Raji (cell line): ENCODE data around the gene RBPMS2.

Experiments used
- POLR2A ChIP-seq: IDR thresholded peaks from 2 replicates; pipeline ENCODE4 v1.6.1; 2011; ENCODE audit warnings: low read depth, low read length, control low read depth; ENCODE audit not compliant: insufficient read depth

Gene RBPMS2

DNA sequence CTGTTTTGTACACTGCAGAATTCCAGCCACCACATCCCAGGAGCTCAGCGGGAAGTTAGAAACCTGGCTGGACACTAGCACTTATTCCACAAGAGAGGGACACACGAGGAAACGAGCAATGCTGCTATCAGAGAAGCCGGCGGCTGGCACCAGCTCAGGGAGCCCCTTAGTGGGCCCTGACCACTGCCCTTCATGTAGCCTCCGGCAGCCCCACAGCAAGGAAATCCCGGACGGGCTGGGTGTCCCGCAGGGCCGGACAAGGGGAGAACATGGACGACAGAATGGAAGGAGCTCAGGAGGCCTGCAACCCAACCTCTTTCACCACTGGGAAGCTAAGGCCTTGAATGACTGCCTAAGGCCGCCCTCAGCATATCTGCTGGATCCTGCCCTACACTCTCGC, 32.5 kb downstream of the RBPMS2 start:
- TF ChIP-seq POLR2A = no peak

DNA sequence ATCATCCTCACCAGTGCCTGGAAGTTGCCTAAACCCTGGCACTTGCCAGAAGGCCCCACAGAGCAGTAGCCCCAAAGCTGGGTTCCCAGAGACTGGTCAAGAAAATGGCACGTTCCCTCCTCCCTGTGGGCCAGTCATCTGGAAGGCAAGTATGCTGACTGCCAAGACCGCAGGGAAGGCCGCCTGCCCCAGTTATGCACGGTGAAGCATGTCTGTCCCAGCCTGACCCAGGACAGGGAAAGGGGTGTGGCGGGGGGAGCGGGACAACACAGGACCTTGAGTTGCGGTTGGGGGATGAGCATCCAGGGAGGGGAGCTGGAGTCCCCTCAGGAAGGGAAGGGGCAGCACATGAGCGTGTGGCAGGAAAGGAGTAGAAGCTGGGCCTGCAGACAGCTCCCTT, 33.0 kb downstream of the RBPMS2 start:
- TF ChIP-seq POLR2A = no peak

DNA sequence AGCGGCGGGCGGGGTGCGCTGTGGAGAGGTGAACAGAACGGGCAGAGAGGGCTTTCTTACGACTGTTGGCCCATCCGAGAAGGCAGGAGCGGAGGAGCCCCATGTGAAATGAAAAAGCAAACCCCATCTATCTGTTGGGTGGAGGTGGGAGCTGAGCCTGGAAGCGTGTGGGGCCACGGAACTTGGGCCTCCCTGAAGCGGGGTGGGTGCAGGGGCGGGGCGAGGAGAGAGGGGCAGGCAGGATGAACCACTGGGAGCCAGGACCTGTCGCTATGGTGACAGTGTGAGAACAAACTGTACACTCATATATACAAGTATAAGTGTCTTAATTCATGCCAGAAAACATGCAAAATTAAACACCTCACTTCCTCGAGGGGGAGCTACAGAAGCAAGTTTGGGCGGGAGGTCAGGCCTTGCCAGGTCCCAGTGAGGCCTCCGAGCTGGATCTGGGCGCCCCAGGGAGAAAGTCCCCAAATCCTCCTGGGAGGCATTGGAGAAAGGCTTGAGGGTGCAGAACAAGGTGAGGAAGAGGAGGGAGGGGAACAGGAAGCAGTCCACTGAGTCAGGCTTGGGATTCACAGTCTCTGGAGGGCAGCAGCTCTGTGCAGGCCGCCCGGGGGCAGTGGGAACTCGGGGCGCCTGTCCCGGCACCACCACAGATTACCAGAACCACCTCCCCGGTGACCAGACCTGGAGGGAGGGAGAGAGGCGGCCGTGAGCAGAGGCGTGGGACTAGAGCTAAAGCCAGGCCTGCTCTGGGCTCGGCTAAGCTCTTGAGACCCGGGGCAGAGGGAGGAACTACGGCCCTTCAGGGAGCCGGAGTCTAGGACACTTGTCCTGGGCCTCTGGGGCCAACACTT, 34.8 kb downstream of the RBPMS2 start:
- TF ChIP-seq POLR2A = no peak

DNA sequence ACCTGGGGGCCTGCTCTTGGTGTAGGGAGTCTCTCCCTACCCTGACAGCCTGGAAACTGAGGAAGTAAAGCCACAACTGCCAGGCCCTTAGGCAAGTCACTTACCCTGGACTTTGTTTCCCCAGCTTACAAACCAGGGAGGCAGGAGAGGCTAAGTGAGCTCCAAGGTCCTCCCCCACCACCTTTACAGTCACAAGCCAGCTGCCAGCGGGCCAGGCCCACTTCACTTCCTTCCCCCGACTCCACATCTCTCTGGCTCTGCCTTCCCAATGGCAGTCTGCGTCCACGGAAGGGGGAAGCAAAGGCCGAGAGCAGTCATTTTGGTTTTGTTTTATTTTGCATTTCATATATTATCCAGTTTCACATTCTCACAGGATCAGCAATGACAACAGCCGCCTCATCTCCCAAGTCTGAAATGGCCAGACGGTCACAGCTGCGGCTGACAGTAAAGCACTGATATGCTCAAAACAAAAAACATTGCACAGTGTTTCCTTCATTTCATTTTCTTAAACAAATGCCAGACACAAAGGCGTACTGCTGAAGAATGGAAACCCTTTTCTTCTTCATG, 35.7 kb downstream of the RBPMS2 start:
- no peak for TF ChIP-seq POLR2A

DNA sequence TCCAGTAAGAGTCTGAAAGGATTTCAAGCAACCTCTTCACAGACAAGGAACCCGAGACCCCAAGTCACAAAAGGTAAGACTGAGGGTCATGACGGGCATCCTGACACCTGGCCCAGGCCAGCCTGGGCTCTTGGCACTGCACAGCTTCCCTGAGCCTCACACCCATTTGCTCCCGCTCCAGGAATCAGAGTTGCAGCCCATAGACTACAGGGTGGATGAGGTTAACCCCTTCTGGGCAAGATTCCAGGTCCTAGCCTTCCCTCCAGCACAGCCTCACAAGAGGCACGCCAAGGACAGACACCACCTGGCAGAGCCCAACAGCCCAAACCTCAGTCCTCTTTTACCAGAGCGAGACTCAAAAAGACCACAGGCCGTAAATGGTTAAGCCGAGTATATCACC, 36.2 kb downstream of the RBPMS2 start:
- TF ChIP-seq POLR2A = no peak

DNA sequence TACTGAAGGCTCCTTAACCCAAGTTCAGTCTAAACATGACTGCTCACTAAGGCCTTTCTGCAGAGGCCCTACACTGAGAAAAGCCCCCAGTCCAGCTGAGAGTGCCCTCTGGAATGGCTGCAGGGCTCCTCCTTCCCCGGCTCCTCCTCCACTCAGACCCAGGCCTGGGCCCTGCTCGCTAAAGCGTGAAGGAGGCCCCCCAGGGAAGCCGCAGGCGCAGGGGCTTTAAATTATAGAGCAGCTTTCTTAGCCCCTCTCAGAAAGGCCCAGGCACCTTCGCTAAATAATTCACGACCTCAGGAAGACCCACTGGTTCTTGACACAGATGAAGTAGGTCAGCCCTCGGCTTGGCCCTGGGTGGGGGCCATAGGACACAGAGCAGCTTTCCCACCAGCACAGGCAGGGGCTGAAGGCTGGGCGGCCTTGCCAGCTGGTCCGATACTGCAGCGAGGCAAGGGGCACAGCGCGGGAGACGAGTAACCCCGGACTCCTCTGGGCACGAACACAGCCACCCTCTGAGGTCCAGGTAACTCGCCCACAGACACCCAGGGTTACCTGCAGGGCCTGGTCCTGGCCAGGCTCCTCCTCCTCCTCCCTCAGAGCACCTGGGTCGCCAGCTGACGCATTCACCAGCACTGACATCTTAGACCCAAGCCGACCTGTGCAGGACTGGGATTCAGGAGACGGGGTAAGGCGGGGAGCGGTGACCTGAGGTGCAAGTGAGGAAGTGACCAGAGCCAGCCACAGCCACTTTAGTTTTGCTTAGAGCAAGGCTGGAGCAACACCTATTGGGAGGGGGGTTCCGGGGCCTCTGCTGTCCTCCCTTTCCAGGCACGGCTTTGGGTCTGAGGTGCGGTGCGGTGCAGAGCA, 36.9 kb downstream of the RBPMS2 start:
- no peak for TF ChIP-seq POLR2A

DNA sequence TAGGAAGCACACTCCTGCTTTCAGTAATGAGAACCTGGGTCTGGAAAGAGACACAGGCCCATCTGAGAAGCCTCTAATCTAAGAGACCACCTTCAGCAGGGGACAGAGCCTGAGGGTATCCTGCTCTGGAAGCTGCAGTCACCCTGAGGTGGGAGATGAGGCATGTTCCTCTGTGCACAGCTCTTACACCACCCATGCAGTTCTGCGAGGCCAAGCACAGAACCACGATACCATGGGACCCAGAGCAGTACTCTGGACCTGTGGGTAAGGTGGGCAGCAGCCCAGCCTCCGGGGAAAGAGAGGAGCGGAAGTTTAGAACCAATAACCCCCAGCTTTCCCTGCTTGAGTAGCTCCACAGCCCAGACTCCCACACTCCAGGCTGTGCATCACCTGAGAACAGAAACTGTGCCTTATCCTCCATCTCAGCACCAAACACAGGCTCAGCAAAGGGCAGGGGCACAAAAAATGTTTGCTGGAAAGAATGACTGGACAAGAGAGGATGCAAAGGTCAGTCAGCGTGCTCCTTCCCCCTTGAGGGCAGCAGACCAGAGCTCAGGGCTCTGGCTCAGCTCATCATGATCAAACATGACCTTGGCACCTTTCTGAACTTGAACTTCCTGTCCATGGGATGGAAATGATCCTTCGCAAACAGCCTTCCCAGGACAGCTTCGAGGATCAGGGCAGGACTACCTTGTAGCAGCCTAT, 43.1 kb downstream of the RBPMS2 start:
- no peak for TF ChIP-seq POLR2A

DNA sequence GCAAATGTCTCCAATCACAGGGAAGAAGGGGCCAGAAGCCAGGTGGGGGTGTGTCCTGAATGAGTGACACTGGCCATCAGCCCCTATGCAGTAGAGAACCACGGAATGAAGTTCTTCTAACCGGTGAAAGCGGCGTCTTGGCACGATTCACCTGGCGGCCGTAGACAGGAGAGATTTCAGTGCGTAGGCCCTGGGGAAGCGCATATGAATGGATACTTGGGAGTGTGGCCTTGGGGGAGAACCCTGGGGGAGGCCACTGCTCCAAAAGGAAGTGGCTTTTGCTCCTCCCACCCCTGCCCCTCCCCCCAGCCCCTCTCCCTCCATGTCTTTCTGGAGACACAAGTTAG, 43.6 kb downstream of the RBPMS2 start:
- TF ChIP-seq POLR2A = no peak

DNA sequence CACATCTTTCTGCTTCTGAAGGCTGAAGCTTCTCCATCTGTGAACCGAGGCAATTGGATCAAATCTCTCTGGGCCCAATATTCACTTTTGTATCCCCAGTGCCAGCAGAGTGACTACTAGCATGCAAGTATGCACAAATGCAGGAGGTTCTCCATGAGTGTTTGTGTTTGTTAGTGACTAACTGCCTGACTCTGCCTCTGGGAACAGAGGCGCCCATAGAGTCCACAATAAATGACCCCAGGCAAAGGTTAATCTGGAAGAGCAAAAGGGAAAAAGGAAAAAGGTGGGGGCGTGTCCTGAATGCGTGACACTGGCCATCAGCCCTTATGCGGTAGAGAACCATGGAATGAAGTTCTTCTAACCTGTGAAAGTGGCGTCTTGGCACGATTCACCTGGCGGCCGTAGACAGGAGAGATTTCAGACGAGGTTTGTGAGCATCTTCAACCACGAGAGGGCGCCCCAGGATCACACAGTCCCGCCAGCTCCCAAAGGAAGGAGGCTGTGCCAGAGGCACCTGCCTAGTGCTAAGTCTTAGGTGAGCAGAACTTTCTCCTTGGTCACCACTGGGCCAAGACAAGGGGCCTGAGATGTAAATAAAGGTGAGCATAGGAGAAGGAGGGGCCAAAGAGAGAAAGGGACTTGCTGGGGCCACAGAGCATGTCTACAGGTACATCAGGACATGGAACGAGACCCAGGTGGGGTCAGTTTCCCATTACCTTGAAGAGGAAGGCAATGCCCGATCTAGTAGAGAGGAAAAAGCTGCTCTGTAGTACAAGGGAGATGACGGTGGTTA, 44.2 kb downstream of the RBPMS2 start:
- TF ChIP-seq POLR2A = no peak

DNA sequence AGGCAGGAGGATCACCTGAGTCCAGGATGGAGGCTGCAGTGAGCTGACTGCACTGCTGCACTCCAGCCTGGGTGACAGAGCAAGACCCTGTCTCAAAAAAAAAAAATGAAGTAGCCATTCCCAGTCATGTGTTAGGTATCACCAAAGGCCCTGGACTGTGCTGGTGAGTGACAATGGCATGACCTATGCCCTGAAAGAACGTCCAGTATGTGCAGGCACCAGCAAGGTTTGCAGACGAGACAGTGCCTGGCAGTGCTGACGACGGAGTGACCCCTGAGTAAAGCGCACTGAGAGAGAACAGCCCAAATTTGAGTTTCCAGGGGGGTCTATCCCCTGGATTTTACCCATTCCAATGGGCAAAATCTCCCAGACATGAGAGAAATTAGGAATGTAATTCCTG, 45.2 kb downstream of the RBPMS2 start:
- no peak for TF ChIP-seq POLR2A

DNA sequence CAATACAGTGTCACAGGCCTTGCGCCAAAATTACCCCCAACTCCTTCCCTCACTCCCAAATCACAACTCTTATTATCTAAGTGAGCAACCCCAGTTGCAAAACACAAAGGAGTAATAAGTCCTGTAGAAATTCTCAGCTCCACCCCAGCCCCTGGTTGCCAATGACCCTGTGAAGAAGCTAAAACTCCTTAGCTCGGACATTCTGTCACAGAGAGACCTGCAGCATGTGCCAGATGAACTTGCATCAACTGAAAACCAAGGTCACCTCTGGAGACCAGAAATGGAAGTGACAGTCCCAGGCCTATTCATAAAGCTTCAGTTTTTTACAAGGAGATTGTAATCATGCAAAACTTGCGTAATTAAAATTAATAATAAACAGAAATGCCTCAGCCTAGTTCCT, 55.2 kb downstream of the RBPMS2 start:
- no peak for TF ChIP-seq POLR2A

DNA sequence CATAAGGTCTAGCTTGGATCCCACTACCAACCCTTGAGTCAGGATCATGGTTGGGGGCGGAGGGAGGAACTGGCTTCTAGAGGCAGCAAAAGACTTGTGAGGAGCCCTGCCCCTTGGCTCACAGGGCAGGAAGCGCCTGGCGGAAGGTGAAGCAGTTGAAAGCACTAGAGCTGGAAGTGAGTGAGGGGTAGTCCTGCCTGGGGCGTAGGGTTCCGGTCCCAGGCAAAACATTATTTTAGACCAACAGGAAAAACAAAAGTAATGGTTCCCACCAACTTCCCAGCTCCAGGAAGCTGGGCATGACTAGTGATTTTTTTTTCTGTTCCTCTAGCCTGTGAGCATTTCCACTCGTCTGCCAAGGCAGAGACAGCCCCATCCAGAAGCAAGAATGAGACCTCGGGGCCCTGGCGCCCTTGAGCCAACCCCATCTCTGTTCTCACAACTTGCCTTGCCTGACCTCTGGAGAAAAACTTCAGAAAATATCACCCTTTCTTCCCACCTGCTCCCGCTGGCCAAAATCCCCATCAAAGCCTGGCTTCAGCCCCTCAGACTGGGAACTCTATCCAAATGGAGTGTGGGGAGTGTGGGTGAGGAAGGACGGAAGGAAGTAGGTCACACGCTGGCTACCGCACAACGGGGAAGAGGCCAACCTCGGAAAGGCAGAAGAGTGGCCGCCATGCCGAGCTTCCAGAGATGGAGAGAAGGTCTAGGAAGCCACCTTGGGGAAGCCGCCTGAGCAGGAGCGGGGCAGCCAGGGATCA, 57.5 kb downstream of the RBPMS2 start:
- TF ChIP-seq POLR2A = no peak

DNA sequence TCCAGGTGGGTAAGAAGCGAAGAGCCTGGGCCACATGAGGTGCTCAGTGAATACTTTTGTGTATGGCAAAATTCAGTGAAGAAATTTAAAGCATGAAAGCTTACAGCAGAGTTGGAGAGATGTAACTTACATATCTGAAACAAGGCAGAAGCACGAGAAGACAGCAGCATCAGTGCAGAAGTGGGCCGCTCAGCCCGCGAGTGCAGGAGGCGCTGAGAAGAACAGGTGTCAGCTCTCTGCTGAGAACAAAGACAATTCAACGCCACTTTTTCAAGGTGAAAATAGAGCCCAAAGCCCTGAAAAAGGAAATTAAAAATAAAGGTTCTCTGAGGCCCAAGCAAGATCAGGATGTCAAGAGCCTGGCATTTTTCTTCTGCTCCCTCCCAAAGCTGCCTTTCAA, 58.3 kb downstream of the RBPMS2 start:
- TF ChIP-seq POLR2A = no peak

DNA sequence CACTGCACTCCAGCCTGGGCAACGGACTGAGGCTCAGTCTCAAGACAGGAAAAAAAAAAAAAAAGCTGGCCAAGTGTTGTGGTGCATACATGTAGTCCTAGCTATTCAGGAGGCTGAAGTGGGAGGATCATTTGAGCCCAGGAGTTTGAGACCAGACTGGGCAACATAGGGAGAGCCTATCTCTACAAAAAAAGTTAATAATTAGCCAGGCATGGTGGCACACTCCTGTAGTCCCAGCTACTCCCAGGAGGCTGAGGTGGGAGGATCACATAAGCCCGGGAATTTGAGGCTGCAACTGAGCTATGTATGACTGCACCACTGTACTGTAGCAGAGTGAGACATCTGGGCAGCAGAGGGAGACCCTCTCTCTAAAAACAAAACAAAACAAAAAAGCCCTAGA, 58.9 kb downstream of the RBPMS2 start:
- no peak for TF ChIP-seq POLR2A
